ENCODE measurements around the gene PRSS12. TPM values are rescaled to one million over a fixed set of nuclear protein-coding genes. Genes with fewer than 3 reads are reported as not detected.

The PRSS12 gene
- total RNA-seq, 2 donors from 2014 or later, result 1.7 to 43.0 TPM

DNA sequence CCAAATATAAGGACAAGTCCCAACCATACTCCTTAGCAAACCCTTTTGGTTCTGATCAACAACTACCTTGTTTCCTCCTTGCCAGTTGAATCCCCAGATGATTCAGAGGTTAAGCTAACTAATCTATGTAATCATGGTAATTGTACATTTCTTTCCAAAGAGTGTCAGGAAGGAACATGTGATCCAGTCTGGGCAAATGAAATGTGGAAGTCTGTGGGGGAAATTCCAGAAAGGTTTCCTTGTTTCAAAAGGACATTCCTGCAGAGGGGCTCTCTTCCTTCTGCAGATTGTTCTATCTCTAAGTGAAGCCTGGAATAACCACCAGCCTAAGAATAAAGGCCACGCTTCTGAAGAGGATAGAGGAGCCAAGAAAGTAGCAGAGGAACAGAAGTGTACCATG lies 7.0 kb downstream of the PRSS12 start:
- TF ChIP-seq POLR2AphosphoS5 (IDR thresholded peaks at IDR 0.05) (no peak), POLR2A (IDR thresholded peaks at IDR 0.05) (no peak)
- TF ChIP-seq, protein P1, sequence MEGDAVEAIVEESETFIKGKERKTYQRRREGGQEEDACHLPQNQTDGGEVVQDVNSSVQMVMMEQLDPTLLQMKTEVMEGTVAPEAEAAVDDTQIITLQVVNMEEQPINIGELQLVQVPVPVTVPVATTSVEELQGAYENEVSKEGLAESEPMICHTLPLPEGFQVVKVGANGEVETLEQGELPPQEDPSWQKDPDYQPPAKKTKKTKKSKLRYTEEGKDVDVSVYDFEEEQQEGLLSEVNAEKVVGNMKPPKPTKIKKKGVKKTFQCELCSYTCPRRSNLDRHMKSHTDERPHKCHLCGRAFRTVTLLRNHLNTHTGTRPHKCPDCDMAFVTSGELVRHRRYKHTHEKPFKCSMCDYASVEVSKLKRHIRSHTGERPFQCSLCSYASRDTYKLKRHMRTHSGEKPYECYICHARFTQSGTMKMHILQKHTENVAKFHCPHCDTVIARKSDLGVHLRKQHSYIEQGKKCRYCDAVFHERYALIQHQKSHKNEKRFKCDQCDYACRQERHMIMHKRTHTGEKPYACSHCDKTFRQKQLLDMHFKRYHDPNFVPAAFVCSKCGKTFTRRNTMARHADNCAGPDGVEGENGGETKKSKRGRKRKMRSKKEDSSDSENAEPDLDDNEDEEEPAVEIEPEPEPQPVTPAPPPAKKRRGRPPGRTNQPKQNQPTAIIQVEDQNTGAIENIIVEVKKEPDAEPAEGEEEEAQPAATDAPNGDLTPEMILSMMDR (IDR thresholded peaks at IDR 0.05), result no peak
- DNase-seq (ENCODE audit: low spot score), result no peak
- Histone ChIP-seq H3K36me3 (no peaks in the 10 kb centered on the region), H3K27ac (no peak overlapping the region), H3K9me3 (no peaks in the 10 kb centered on the region), H3K27me3 (replicated peaks; ENCODE audit: insufficient read depth) (peaks cover 8% of the 10 kb centered on the region), H3K4me1 (replicated peaks) (no peaks in the 10 kb centered on the region), H3K4me3 (no peak overlapping the region)
- 81% methylated on average over 1 of the region's 1 CpG for WGBS
- intact Hi-C loops (cut with DNase I), result no loop called here

DNA sequence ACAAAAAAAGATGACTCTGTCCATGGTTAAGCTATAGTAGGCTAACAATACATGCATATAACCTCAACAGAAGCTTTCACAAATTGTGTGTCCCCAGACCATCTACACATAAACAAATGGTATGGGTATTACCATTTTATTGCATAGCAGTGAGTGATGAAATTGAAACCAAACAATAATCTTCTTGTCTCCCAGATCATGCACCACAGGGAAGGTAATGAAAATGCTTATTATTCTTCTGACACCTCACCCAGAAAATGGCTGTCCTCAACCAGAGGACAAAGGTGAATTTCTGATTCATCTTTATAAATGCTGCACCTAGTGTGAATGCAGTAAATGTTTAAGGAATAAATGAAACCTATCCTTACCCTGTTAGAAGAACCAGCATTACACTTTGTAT lies 8.0 kb downstream of the PRSS12 start:
- TF ChIP-seq POLR2AphosphoS5 (IDR thresholded peaks at IDR 0.05), result no peak
- no peak for TF ChIP-seq POLR2A (IDR thresholded peaks at IDR 0.05)
- TF ChIP-seq, protein P1 (IDR thresholded peaks at IDR 0.05), result no peak
- H3K4me3 ChIP-seq, result no peak overlapping the region
- no peak overlapping the region for H3K27ac ChIP-seq
- peaks cover 8% of the 10 kb centered on the region for H3K27me3 ChIP-seq (replicated peaks; ENCODE audit: insufficient read depth)
- no peaks in the 10 kb centered on the region for H3K9me3 ChIP-seq
- no peak for DNase-seq (ENCODE audit: low spot score)
- H3K4me1 ChIP-seq (replicated peaks), result no peaks in the 10 kb centered on the region
- intact Hi-C loops (cut with DNase I), result no loop called here
- H3K36me3 ChIP-seq, result no peaks in the 10 kb centered on the region

DNA sequence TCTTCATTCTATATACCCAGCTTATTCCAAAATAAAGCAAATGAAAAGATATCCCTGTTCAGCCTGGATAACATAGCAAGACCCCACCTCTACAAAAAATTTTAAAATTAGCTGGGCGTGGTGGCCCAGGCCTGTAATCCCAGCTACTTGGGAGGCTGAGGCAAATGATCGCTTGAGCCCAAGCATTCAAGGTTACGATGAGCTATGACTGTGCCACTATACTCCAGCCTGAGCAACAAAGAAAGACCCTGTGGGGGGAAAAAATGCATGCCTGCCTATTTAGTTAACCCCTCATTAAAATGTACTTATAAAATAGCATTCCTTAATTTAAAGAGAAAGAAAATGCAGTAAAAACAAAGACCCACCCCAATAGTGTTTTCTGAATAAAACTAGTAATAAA lies 9.3 kb downstream of the PRSS12 start:
- H3K4me3 ChIP-seq, result no peak overlapping the region
- 95% methylated on average over 3 of the region's 3 CpGs for WGBS
- H3K27me3 ChIP-seq (replicated peaks; ENCODE audit: insufficient read depth), result peaks cover 8% of the 10 kb centered on the region
- DNase-seq (ENCODE audit: low spot score), result no peak
- intact Hi-C loops (cut with DNase I), result no loop called here
- no peaks in the 10 kb centered on the region for H3K4me1 ChIP-seq (replicated peaks)
- H3K36me3 ChIP-seq, result no peaks in the 10 kb centered on the region
- H3K27ac ChIP-seq, result no peak overlapping the region
- TF ChIP-seq, protein P1 (IDR thresholded peaks at IDR 0.05), result no peak
- TF ChIP-seq POLR2AphosphoS5 (IDR thresholded peaks at IDR 0.05), result no peak
- TF ChIP-seq POLR2A (IDR thresholded peaks at IDR 0.05), result no peak
- H3K9me3 ChIP-seq, result no peaks in the 10 kb centered on the region

DNA sequence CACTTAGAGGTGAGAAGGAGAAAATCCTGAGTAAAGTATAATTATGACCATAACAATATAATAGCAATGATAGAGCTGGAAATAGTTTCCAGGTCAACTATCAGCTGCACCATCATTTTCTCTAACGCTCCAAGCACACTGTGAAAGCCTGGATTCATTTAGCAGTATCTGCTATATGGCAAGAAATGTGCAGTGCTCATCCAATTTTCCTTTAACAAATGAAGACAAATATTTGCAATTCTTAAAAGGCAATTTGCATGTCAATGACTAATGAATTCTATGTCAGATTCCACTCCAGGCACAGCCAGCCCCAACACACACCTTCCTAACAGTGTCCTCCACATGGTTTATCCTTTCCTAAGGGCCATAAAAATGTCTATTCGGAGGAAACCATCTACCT lies 12.7 kb downstream of the PRSS12 start:
- DNase-seq (ENCODE audit: low spot score), result no peak
- WGBS, result 69% methylated on average over 2 of the region's 2 CpGs

More for the DNA sequence above, 12.7 kb downstream of the PRSS12 start:
- intact Hi-C loops (cut with DNase I), result no loop called here
- Histone ChIP-seq H3K9me3 (no peaks in the 10 kb centered on the region), H3K36me3 (no peaks in the 10 kb centered on the region), H3K27me3 (replicated peaks; ENCODE audit: insufficient read depth) (no peaks in the 10 kb centered on the region), H3K27ac (no peak overlapping the region), H3K4me3 (no peak overlapping the region), H3K4me1 (replicated peaks) (no peaks in the 10 kb centered on the region)
- TF ChIP-seq, protein P1 (IDR thresholded peaks at IDR 0.05), result no peak
- no peak for TF ChIP-seq POLR2AphosphoS5 (IDR thresholded peaks at IDR 0.05)
